ENCODE data around the gene ATXN2. TPM values are rescaled to one million over a fixed set of nuclear protein-coding genes. Genes with fewer than 3 reads are reported as not detected.

The ATXN2 gene
- total RNA-seq, 1 experiment from 2014 or later = 108 TPM

DNA sequence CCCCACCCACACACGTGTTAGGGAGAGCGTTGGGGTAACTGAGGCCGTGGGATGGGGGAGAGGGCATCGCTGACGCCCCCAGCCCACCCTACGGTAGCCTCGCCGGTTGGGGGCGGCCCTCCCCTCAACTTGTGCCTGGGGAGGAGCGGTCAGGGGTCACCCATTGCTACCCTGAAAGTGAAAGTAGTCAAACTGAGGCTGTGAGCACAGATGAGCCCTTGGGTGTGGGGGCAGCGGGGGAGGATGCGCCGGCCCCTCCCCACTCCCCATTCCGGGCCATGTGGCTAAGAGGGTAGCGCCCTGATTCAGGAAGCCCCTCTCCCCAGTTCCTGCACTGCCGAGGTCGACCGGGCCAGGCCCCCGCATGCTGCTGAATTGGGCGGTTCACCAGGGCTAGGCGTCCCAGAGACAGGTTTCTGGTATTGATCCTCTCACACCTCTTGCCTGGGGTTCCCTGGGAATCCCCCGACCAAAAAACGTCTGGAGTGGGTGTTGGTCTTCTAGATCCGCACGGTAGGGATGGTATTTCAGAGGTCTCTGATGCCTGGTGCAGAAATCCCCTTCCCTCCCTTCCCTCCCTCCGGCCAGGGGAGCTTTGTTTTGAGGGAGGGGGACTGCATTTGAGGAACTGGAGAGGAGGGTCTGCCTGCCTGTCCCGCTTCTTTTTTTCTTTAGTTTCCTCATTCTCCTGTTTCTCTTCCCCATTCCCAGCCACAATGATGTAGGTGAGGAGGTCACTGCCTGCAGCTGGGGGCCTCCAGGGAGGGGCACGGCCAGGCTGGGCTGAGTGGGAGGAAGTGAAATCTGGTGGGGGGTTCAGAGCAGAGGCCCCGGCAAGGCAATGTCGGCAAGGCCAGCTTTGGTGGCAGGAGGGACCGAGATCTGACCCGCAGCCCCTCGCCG is 192.4 kb downstream of the ATXN2 start:
- Histone ChIP-seq H3K36me3 (ENCODE audit: low read depth) (no peaks in the 10 kb centered on the region), H3K4me2 (peak overlapping the region; percentile 97), H3K9me3 (ENCODE audit: insufficient read depth, low read depth) (no peaks in the 10 kb centered on the region), H3K27ac (no peak overlapping the region), H2AFZ (peak overlapping the region; percentile 81), H3K9me2 (ENCODE audit: insufficient read depth) (no peaks in the 10 kb centered on the region), H3K4me3 (peak overlapping the region; percentile 97), H3K79me2 (ENCODE audit: low read depth) (peaks cover 45% of the 10 kb centered on the region), H3F3A (ENCODE audit: insufficient read depth, low read depth) (peaks cover 41% of the 10 kb centered on the region), H4K20me1 (ENCODE audit: insufficient read depth) (no peaks in the 10 kb centered on the region), H3K4me1 (replicated peaks; ENCODE audit: insufficient read depth) (peaks cover 55% of the 10 kb centered on the region), H3K27me3 (ENCODE audit: insufficient read depth, low read depth) (no peaks in the 10 kb centered on the region)
- TSS peak; percentile 40 for BruUV-seq (replicated peaks)
- intact Hi-C loops (cut with micrococcal nuclease; ENCODE audit: unreplicated experiment) = no loop called here
- TF ChIP-seq, protein P1, sequence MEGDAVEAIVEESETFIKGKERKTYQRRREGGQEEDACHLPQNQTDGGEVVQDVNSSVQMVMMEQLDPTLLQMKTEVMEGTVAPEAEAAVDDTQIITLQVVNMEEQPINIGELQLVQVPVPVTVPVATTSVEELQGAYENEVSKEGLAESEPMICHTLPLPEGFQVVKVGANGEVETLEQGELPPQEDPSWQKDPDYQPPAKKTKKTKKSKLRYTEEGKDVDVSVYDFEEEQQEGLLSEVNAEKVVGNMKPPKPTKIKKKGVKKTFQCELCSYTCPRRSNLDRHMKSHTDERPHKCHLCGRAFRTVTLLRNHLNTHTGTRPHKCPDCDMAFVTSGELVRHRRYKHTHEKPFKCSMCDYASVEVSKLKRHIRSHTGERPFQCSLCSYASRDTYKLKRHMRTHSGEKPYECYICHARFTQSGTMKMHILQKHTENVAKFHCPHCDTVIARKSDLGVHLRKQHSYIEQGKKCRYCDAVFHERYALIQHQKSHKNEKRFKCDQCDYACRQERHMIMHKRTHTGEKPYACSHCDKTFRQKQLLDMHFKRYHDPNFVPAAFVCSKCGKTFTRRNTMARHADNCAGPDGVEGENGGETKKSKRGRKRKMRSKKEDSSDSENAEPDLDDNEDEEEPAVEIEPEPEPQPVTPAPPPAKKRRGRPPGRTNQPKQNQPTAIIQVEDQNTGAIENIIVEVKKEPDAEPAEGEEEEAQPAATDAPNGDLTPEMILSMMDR (conservative IDR thresholded peaks at IDR 0.05) = no peak
- TF ChIP-seq EZH2 (IDR thresholded peaks at IDR 0.05; ENCODE audit: low read depth) = no peak
- DNase-seq = no peak
- ChIA-PET POLR2A (ENCODE audit: unreplicated experiment) (interaction anchor here (0.7 kb wide), 1 partner anchor 434 kb away, joined by 3 read pairs; no protein-coding TSS in a partner anchor), CTCF (no interaction called here)

DNA sequence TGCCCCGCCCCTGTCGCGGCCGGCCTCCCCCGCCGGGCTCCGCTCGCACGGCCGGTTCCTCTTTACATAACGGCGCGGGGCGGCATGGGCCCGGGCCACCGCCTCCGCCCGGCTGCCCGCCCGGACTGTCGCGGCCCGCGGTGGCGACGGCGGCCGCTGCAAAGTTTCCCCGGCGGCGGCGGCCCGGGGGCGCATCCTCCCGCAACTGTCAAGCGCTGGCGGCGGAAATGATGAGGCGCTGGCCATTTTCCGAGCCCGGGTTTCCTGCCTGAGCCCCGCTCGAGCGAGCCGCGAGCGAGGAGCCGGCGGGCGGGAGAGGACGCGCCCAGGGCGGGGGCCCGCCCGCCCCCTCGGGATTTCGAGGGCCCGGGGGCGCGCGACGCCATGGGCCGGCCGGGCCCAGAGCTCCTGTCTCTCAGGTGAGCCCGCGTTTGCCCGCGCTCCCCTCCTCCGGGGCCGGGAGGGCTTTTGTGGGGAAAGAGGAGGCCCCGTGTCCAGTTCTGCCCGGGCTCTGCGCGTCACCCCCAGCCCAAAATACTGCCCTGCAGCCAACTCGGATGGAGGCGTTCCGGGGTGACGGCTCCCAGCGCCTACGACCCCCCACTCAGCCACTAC is 193.1 kb downstream of the ATXN2 start, which contains the start of gene SH2B3:
Gene SH2B3, plus strand, starts transcription at position 65 of the 615 bp plus-strand sequence. CDS start 12,223 bp downstream, outside the sequence.
- CTCF ChIA-PET = interaction anchor here (0.7 kb wide), 1 partner anchor 981 kb away, joined by 5 read pairs; no protein-coding TSS in a partner anchor
- no peak for DNase-seq
- TF ChIP-seq EZH2 (IDR thresholded peaks at IDR 0.05; ENCODE audit: low read depth) = no peak
- TF ChIP-seq, protein P1 (conservative IDR thresholded peaks at IDR 0.05) = no peak
- BruUV-seq (replicated peaks) = no TSS peak
- Histone ChIP-seq H3K9me3 (ENCODE audit: insufficient read depth, low read depth) (no peaks in the 10 kb centered on the region), H4K20me1 (ENCODE audit: insufficient read depth) (no peaks in the 10 kb centered on the region), H2AFZ (peak within 1 kb of the TSS; percentile 81), H3K27ac (0 out of 2 replicates have a peak within 1 kb of the TSS, but pooled peaks have one; percentile 30), H3K79me2 (ENCODE audit: low read depth) (peaks cover 38% of the 10 kb centered on the region), H3F3A (ENCODE audit: insufficient read depth, low read depth) (peaks cover 43% of the 10 kb centered on the region), H3K4me3 (peak within 1 kb of the TSS; percentile 97), H3K36me3 (ENCODE audit: low read depth) (no peaks in the 10 kb centered on the region), H3K4me1 (replicated peaks; ENCODE audit: insufficient read depth) (peaks cover 55% of the 10 kb centered on the region), H3K4me2 (peak within 1 kb of the TSS; percentile 97), H3K27me3 (ENCODE audit: insufficient read depth, low read depth) (no peaks in the 10 kb centered on the region), H3K9me2 (ENCODE audit: insufficient read depth) (no peaks in the 10 kb centered on the region)
- intact Hi-C loops (cut with micrococcal nuclease; ENCODE audit: unreplicated experiment) = no loop called here
- POLR2A ChIA-PET (ENCODE audit: unreplicated experiment) = no interaction called here

DNA sequence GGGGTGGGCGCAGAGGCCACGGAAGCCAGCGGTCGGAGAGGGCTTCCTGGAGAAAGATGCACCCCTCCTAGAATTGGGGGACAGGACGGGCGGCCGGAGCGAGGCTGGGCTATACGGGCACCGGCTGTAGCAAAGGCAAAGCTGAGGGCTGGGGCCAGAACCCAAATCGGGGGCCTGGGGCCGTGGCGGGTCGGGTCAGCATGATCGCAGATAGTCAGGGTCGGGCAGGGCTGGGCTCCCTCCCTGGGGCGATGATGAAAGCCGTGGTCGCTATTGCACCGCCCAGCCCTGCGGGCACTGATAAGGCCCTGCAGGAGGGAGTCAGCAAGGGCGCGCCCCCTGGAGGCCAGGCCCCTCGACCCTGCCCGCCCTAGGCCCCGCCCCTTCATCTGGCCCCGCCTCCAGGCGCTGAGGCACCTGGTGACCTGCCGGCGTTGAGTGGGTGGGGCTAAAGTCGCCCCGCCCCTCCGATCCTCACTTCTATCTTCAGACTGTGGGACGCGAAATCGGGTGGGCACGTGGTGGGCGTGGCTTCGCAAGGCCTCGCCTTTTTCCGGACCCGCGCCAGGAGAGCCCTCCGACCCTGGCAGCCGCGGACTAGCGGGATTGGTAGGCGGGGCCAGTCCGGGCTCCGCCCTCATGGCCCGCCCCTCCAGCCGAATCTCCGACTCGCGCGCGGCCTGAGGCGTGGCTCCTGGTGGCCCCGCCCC is 193.8 kb downstream of the ATXN2 start:
- Histone ChIP-seq H3K27me3 (ENCODE audit: insufficient read depth, low read depth) (no peaks in the 10 kb centered on the region), H2AFZ (0 out of 2 replicates have a peak overlapping the region, but pooled peaks have one; percentile 62), H3K9me3 (ENCODE audit: insufficient read depth, low read depth) (no peaks in the 10 kb centered on the region), H3K4me2 (peak overlapping the region; percentile 53), H3K27ac (0 out of 2 replicates have a peak overlapping the region, but pooled peaks have one; percentile 30), H3K4me3 (peak overlapping the region; percentile 97), H3K36me3 (ENCODE audit: low read depth) (no peaks in the 10 kb centered on the region), H3K4me1 (replicated peaks; ENCODE audit: insufficient read depth) (peaks cover 49% of the 10 kb centered on the region), H3K9me2 (ENCODE audit: insufficient read depth) (no peaks in the 10 kb centered on the region), H4K20me1 (ENCODE audit: insufficient read depth) (no peaks in the 10 kb centered on the region), H3F3A (ENCODE audit: insufficient read depth, low read depth) (peaks cover 43% of the 10 kb centered on the region), H3K79me2 (ENCODE audit: low read depth) (peaks cover 33% of the 10 kb centered on the region)
- ChIA-PET CTCF (interaction anchor here (0.7 kb wide), 1 partner anchor 981 kb away, joined by 5 read pairs; no protein-coding TSS in a partner anchor), POLR2A (ENCODE audit: unreplicated experiment) (no interaction called here)
- intact Hi-C loops (cut with micrococcal nuclease; ENCODE audit: unreplicated experiment) = no loop called here
- TF ChIP-seq EZH2 (IDR thresholded peaks at IDR 0.05; ENCODE audit: low read depth) = no peak
- TF ChIP-seq, protein P1 (conservative IDR thresholded peaks at IDR 0.05) = peak; percentile 65
- peak; percentile 80 to 97 for DNase-seq
- no TSS peak for BruUV-seq (replicated peaks)
